Heart left ventricle (tissue), 13 donors: Measurements from ENCODE around the gene GAS5.
"Not testable (repeated sequence)": the region's sequence is repeated elsewhere in the genome, so short reads cannot be mapped to it uniquely, and the experiment has no call there.

Experiments
- CTCF ChIP-seq, 12 donors: fragments of 200-600 bp; sonication (generic) in 4 of 12; IDR thresholded peaks; one replicate each; pipeline versions ENCODE4 v1.5.0 to v1.8.0; 2018 to 2022; ENCODE audit warnings: antibody characterized with exemption in 12 of 12, mild to moderate bottlenecking in 5 of 12
- POLR2A ChIP-seq, 2 donors: fragments of 450-650 bp; IDR thresholded peaks; one replicate each; pipeline ENCODE4 v1.6.1; 2017; ENCODE audit warnings: antibody characterized with exemption in 2 of 2, mild to moderate bottlenecking in 2 of 2, moderate library complexity in 2 of 2
- donor health status: ischemic (EF 13 %, LVEDD 7.1; RV severe dilation, severe dysfunction).
- donor health status: DM: no; HTN: yes; CAD: no.
- donor health status: DM: no; HTN: no; CAD: no.
- donor health status: ischemic (EF 25% LVEDD 6.9; RV normal size, moderate dysfunction).
- donor health status: ischemic (EF 25% LVEDD 5.7; RV mildly dilated, moderate dysfunction).
- donor health status: ischemic (EF 35%, LVEDD 5.7; RV mildly dilated, moderate dysfunction).
- donor health status: nonischemic (EF 11% LVEDD 7.7; RV severe dilation, severe dysfunction).
- donor health status: DM: yes; HTN: yes; CAD: no.
- donor health status: PGD.
- donor health status: ischemic (EF 29% LVEDD 5.4; RV normal size, mild dysfunction).
- donor health status: nonischemic (EF 23%, LVEDD 6.1; RV moderate dilation, normal function).

DNA sequence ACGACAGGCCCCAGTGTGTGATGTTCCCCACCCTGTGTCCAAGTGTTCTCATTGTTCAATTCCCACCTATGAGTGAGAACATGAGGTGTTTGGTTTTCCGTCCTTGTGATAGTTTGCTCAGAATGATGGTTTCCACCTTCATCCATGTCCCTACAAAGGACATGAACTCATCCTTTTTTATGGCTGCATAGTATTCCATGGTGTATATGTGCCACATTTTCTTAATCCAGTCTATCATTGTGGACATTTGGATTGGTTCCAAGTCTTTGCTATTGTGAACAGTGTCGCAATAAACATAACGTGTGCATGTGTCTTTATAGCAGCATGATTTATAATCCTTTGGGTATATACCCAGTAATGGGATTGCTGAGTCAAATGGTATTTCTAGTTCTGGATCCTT is 13.3 kb upstream of the GAS5 start:
- TF ChIP-seq CTCF, POLR2A (IDR thresholded peaks at IDR 0.05): not testable (repeated sequence)
